ENCODE measurements around the gene PAPOLA.

GRCh38 chr14:96536807-96537206, 34.6 kb downstream of the PAPOLA start:
- TF ChIP-seq CTCF (IDR thresholded peaks at IDR 0.05; ENCODE audit: insufficient read depth, low read length, poor library complexity, severe bottlenecking) (no peak), EZH2phosphoT487 (conservative IDR thresholded peaks at IDR 0.05; ENCODE audit: low read length) (no peak)
